Testis (tissue), 3 donors: ENCODE results near the gene CAMKK2. TPM values are rescaled to one million over a fixed set of nuclear protein-coding genes. Genes with fewer than 3 reads are reported as not detected.

ENCODE experiments used
- DNase-seq: peaks from one replicate; pipeline ENCODE4 v3.0.0-alpha.2; 2019
- H3K27ac ChIP-seq, 2 donors: fragments of 200-600 bp; sonication (generic); one replicate each; pipeline ENCODE4 v1.5.1; 2019
- H3K27me3 ChIP-seq: fragments of 200-600 bp; sonication (generic); one replicate; pipeline ENCODE4 v1.5.1; 2019
- H3K36me3 ChIP-seq: fragments of 200-600 bp; sonication (generic); one replicate; pipeline ENCODE4 v1.5.1; 2017; ENCODE audit warnings: low read depth; ENCODE audit errors: missing control alignments
- H3K4me1 ChIP-seq: fragments of 200-600 bp; sonication (generic); one replicate; pipeline ENCODE4 v1.5.1; 2019
- H3K4me3 ChIP-seq, 2 donors: fragments of 200-600 bp; sonication (generic); one replicate each; pipeline ENCODE4 v1.5.1; 2017 to 2019
- H3K9me3 ChIP-seq: fragments of 200-600 bp; sonication (generic); one replicate; pipeline ENCODE4 v1.5.1; 2017
- POLR2A ChIP-seq: fragments of 450-650 bp; IDR thresholded peaks from one replicate; pipeline ENCODE4 v1.6.1; 2017; ENCODE audit warnings: antibody characterized with exemption, mild to moderate bottlenecking, moderate library complexity
- whole genome bisulfite sequencing, 2 donors: methylation state at CpG; one replicate each; pipeline ENCODE4 v1.1.5; 2018; 5-methylcytosine and 5-hydroxymethylcytosine counted together
- intact Hi-C: fragments of 100-400 bp; cut with DNase I; formaldehyde crosslinking; loops from one replicate; pipeline ENCODE4 v1.15.1; 2023; ENCODE audit warnings: low total_unique reads
- polyA plus RNA-seq: library from polyadenylated mRNA; stranded (reverse); fragments of 350-450 nt; fragmentation: Illumina TruSeq; extraction: RNeasy Lipid Tissue Mini Kit (QIAGEN cat#74804); gene quantifications from one replicate; pipeline ENCODE4 v1.2.3, GENCODE V29; 2014; ENCODE audit warnings: low read depth, low replicate concordance; ENCODE audit not compliant: insufficient read depth
- total RNA-seq, 2 donors: library from RNA; depleted of rRNA; stranded (reverse); fragments of >200 nt; gene quantifications; one replicate each; pipeline ENCODE4 v1.2.3, GENCODE V29; 2016
- TF ChIP-seq, protein P1 (sequence below), 3 experiments: fragments of 450-650 bp in 2 of 3; fragments of 200-600 bp in 1 of 3; sonication (generic) in 1 of 3; IDR thresholded peaks; one replicate each; pipeline ENCODE4 v1.5.1; 2016 to 2019; ENCODE audit warnings: antibody characterized with exemption in 3 of 3, mild to moderate bottlenecking in 2 of 3, moderate library complexity in 1 of 3

CAMKK2 gene
- total and polyA plus RNA-seq, 3 donors from 2014 or later: 17.1 to 22.1 (median 21.5) TPM

DNA sequence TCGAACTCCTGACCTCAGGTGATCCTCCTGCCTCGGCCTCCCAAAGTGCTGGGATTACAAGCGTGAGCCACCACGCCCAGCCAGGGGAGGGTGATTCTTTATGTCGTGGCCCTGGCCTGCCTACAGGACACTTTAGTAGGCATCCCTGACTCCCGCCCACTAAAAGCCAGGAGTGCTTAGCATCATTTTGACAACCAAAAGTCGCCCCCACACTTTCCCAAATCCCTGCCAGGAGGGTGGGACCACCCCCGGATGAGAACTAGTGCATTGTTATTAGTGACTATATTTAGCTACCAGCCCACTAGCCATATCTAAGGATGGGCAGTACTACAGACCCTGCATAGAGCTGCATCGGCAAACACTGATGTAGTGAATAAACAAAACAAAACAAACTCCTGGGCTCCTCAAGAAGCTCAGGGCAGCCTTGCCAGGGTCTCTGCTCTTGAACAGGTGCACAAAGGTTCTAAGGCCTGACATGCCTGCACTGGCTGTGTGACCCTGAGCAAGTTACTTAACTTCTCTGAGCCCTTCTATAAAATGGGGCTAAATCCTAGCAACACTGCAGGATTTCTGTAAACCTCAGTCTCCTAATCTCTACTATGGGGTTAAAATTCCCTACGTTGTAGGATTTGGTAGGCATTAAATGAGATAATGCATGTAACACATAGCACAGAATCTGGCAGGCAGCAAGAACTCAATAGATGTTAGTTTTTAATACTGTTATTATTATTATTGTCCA lies 2.2 kb downstream of the CAMKK2 start:
- H3K36me3 ChIP-seq: no peaks in the 10 kb centered on the region
- no peak overlapping the region for H3K27ac ChIP-seq
- H3K9me3 ChIP-seq: no peaks in the 10 kb centered on the region
- intact Hi-C loops: no loop called here
- H3K27me3 ChIP-seq: no peaks in the 10 kb centered on the region
- H3K4me1 ChIP-seq: peaks cover 16% of the 10 kb centered on the region
- 68 to 76% methylated on average over 10 of the region's 10 CpGs for WGBS, 2 donors
- DNase-seq: no peak
- TF ChIP-seq POLR2A: no peak
- TF ChIP-seq, protein P1, sequence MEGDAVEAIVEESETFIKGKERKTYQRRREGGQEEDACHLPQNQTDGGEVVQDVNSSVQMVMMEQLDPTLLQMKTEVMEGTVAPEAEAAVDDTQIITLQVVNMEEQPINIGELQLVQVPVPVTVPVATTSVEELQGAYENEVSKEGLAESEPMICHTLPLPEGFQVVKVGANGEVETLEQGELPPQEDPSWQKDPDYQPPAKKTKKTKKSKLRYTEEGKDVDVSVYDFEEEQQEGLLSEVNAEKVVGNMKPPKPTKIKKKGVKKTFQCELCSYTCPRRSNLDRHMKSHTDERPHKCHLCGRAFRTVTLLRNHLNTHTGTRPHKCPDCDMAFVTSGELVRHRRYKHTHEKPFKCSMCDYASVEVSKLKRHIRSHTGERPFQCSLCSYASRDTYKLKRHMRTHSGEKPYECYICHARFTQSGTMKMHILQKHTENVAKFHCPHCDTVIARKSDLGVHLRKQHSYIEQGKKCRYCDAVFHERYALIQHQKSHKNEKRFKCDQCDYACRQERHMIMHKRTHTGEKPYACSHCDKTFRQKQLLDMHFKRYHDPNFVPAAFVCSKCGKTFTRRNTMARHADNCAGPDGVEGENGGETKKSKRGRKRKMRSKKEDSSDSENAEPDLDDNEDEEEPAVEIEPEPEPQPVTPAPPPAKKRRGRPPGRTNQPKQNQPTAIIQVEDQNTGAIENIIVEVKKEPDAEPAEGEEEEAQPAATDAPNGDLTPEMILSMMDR (IDR thresholded peaks at IDR 0.05): no peak
- no peak overlapping the region for H3K4me3 ChIP-seq

DNA sequence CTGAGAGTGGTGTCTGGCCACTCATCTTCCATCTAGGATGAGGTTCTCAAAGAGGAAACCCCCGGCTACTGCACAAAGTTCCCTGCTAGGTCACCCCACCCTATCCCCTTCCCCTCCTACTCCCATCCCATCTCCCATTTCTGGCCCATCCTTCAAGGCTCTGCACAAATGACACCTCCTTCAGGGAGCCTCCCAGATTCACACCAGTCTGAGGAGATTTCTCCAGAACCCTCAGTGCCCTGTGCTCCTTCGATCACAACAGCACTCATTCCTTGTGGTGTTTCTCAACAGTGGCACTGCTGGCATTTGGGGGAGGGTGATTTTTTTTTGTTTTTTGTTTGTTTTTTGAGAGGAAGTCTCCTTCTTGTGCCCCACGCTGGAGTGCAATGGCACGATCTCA lies 2.9 kb downstream of the CAMKK2 start:
- Histone ChIP-seq H3K27ac (no peak overlapping the region), H3K4me1 (peaks cover 17% of the 10 kb centered on the region), H3K4me3 (no peak overlapping the region), H3K9me3 (no peaks in the 10 kb centered on the region), H3K36me3 (no peaks in the 10 kb centered on the region), H3K27me3 (no peaks in the 10 kb centered on the region)
- WGBS, 2 donors: 83 to 96% methylated on average over 4 of the region's 4 CpGs
- DNase-seq: no peak
- TF ChIP-seq, protein P1 (IDR thresholded peaks at IDR 0.05): no peak
- intact Hi-C loops: no loop called here

DNA sequence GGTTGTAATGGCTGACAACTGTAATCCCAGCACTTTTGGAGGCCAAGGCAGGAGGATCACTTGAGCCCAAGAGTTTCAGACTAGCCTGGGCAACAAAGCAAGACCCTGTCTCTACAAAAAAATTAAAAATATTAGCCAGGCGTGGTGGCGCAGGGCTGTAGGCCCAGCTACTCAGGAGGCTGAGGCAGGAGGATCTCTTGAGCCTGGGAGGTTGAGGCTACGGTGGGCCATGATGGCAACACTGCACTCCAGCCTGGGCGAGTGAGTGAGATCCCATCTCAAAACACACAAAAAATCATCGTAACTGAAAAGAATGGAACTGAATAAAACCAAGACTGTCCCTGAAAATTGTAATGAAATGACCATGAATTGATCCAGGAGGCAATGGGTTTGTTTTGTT lies 6.1 kb downstream of the CAMKK2 start:
- H3K27ac ChIP-seq: peak overlapping the region; percentile 76 to 85

DNA sequence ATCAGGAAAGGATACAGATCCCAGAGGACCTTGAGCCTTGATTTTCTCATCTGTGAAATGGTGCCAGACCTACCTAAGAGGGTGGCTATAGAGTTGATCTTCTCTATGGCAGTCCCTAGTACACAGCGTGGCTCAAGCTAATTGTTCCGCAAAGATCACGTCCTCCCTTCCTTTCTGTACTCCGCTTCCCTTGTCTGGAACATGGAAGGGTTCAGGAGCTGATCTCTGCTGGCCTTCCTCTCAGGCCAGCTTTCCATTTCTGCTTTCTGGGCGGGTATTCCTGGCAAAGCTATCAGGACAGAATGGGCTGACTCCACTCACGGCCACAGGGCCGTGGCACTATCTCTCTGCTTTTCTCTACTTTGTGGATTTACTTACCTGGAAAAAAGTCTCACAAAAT lies 6.5 kb downstream of the CAMKK2 start:
- WGBS, 2 donors: 60 to 69% methylated on average over 7 of the region's 7 CpGs
- DNase-seq: no peak
- intact Hi-C loops: no loop called here
- H3K36me3 ChIP-seq: no peaks in the 10 kb centered on the region
- H3K4me3 ChIP-seq: no peak overlapping the region
- TF ChIP-seq, protein P1 (IDR thresholded peaks at IDR 0.05): no peak
- no peak for TF ChIP-seq POLR2A
- H3K27me3 ChIP-seq: no peaks in the 10 kb centered on the region
- peak overlapping the region; percentile 76 to 85 for H3K27ac ChIP-seq
- H3K9me3 ChIP-seq: no peaks in the 10 kb centered on the region
- H3K4me1 ChIP-seq: peaks cover 22% of the 10 kb centered on the region

More for the DNA sequence above, 6.1 kb downstream of the CAMKK2 start:
- no peak for DNase-seq
- Histone ChIP-seq H3K9me3 (no peaks in the 10 kb centered on the region), H3K4me1 (peaks cover 18% of the 10 kb centered on the region), H3K36me3 (no peaks in the 10 kb centered on the region), H3K4me3 (no peak overlapping the region), H3K27me3 (no peaks in the 10 kb centered on the region)
- intact Hi-C loops: no loop called here
- TF ChIP-seq, protein P1 (IDR thresholded peaks at IDR 0.05): no peak
- TF ChIP-seq POLR2A: no peak
- WGBS, 2 donors: 94 to 96% methylated on average over 5 of the region's 5 CpGs

DNA sequence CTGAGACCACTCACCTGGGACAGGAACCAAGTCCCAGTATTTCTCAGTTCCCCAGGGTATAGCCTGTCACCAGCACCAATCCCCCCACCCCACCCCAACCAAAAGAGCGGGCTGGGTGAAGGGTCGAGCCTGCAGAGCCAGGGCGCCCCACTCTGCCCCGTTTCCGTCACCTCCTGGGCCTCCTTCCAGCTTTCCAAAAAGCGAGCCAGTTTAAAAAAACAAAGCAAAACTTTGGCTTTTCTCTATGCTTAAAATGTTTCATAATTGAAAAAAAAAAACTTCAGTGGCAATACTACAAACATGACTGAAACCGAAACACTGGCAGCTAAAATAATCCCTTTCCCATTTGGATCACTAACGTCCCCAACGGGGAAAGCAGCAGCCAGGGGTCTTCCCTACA lies 7.5 kb downstream of the CAMKK2 start:
- 32 to 46% methylated on average over 9 of the region's 9 CpGs for WGBS, 2 donors
- no peak overlapping the region for H3K4me3 ChIP-seq
- no peaks in the 10 kb centered on the region for H3K9me3 ChIP-seq
- DNase-seq: peak; percentile 39
- peak overlapping the region; percentile 76 to 85 for H3K27ac ChIP-seq
- TF ChIP-seq, protein P1 (IDR thresholded peaks at IDR 0.05): no peak
- no peak for TF ChIP-seq POLR2A
- H3K4me1 ChIP-seq: peaks cover 29% of the 10 kb centered on the region
- no peaks in the 10 kb centered on the region for H3K36me3 ChIP-seq
- intact Hi-C loops: no loop called here
- no peaks in the 10 kb centered on the region for H3K27me3 ChIP-seq
